Left hindlimb (tissue), 1 donor: Measurements from ENCODE around the gene CLEC7A.
A peak's percentile ranks its signal among the peaks of the same experiment; 100 is the strongest.

Source experiments
- DNase-seq: peaks from one replicate; pipeline ENCODE4 v3.0.0-alpha.2; 2018

Gene CLEC7A

DNA sequence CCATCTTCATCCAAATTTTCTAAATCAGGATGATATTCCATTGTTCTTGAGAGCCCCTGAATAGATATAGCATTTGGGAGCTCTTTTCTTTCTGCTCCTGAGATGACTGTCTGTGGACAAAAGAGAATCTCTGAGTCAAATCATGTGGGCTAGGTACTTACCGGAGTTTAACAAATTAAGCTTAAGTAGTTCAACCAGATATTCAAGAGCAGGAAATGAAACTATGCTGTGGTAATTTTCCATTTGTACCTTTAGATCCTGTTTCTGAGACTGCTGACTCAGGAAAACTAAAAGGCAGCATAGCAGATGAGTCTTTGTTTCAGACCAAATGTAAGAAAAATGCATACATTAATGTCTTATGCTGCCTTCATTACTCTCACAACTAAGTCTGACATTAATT is at the start of gene CLEC7A:
TSS of gene CLEC7A (minus strand) at position 158 of the 400 bp plus-strand sequence. CDS start at position 41, 117 bp downstream.
- no peak for DNase-seq

DNA sequence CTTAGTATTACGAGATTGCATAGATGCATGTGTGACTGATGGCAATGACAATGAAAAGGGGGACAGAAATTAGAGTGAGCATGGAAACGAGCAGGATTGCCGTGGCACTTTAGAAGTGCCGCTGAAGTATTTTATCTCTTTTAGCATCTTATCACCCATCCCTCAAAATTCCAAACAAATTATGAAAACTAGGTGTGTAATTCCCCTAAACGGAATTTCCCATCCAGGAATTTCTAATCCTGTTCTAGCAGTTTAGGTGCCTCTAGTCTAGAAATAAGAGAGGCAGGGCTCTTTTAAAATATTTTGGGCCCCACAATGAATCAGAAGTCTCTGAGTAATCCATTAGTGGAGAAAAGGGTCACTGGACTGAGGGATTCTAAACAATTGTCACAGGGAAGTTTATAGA is 49.8 kb upstream of the CLEC7A start:
- no peak for DNase-seq

DNA sequence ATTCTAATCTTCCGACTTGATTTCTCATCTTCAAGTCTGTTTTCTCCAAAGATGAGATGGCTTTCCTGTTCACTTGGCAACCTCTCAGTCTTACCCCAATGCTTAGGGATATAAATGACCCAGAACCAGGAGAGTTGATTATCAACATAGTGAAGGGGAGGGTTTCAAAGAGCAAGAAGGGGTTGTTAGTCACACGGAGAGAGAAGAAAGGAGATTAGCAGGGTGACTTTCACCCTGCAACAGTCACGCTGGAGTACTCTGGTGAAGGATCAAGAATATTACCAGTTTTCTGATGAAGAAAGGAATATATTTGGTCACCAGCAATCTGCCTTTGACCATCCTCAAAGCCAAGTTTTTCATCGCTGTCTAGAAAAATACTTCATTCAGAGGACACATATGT is 48.8 kb upstream of the CLEC7A start, which contains the start of gene TMEM52B:
TSS of gene TMEM52B (plus strand) at position 212 of the 400 bp plus-strand sequence. CDS start 543 bp downstream, outside the sequence.
- DNase-seq, result no peak

DNA sequence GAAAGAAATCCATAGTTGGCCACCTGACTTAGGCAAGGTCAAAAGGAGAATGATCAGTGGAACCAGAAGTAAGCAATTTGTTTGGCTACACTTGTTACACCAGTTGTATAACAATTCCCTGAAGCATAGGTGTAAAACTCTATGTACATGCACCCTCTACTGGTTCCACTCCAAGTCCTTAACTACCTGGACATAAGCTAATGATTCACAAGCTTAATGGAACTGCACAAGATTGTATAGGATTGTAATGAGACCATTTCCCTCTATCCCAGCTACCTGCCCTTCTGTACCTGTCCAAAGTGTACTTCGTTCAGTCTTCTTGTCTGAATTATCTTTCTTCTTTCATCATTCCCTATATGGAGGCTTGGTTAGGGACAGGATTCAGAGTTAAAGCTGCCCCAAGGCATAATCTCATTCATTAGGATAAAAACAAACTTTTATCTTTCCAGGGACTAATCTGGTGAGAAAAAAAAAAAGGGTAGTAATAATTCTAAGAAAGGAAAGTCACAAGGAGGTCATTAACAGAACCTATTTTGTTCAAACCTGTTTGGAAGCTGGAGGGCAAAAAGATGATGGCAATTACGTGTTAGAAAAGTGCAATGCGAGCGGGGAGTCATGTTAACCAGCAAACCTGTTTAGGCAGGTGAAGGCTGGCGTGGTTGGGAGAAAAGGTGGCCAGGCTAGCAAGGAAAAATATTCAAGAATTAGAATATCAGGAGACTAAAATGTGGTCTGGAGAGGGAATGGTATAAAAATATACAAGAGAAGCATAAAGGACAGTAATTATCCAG is 46.0 kb upstream of the CLEC7A start:
- DNase-seq, result no peak

DNA sequence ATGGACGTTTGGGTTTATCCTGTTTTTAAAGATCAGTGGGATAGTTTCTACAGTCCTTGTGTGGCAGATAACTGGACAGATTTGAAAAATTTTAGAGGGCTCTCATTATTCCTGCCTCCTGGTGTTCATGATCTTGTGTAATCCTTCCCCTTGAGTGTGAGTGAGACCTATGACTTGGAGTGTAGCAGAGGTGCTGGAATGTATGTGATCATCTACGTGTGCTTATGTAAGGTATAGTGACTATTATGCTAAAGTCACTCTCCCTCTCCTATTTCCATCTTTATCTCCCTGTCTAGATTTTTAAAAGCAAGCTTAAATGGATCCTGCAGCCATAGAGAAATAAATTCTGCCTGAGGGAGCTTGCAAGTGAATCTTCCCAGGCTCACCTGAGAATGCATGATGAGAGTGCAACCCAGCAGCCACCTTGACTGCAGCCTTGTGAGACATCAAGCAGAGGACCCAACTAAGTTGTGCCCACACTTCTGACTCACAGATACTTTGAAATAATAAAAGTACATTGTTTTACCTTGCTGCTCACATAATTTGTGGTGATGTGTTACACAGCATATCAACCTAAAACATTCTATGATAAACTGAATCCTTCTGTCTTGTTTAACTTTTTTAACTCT is 45.1 kb upstream of the CLEC7A start:
- no peak for DNase-seq

DNA sequence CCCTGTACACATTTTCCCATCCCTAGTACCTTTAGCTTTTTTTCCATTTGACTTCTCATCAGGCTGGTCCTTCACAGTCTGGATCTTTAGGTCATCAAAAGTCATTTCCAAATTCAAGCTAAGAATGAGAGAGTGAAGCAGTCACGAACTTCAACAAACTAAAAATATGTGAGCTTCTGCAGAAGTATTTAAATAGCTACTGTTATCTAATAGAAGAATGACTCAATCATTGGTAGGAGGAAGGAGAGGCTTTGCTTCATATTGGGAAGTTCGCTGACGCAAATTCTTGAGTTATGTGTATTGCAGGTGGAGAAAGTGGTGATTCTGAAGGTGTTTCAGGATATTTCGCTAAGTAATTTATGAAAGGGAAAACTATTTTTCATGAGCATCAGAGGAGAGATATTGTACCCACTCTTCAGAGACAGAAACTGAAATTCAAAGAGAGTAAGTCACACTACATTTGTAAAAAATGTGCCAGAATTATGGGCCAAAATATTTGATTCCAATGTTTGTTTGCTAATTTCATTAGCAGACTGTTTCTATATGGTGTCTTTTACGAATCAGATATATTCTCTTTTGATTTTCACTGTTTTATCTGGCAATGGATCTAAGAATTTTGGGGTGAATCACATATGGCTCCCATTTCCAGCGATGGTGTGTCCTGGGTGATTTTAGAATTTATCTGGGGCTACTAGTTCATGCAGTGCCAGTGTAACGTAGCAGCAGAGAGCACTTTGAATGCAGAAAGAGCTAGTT is 42.2 kb upstream of the CLEC7A start, which contains the start of gene OLR1:
TSS of gene OLR1 (minus strand) at position 160 of the 756 bp plus-strand sequence. CDS start at position 105, 55 bp downstream.
- no peak for DNase-seq

DNA sequence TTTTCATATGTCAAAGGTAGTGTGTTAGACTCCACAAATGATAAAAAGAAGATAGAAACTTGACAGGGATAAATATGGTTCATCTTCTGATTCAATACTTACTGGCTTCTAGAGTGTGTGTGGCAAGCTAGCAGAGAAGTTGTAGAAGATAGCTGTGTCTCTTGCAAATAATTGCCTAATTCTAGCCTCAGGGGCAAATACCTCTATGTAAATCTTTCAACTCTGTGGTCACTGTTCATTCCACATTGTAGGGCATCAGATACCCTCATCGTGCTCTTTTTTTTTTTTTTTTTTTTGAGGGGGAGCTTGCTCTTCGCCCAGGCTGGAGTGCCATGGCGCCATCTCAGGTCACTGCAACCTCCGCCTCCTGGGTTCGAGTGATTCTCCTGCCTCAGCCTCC is 40.2 kb upstream of the CLEC7A start:
- no peak for DNase-seq

DNA sequence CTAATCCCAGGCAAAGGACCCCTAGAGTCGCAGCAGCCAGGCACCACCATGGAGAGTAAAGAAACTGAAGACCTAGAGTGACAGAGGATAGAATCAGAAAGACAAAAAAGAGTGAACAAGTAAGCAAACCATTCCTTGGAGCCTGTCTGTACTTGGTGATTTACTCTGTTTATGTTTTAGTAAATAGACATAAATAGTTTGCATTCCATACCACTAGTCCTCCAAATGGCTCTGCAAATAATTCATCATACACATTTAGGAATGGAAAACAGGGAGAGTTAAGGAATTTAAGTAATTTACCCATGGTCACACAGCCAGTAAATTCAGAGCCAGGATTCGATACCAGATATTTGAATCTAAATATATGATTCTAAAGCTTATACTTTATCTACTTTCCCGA is 39.1 kb upstream of the CLEC7A start:
- no peak for DNase-seq

DNA sequence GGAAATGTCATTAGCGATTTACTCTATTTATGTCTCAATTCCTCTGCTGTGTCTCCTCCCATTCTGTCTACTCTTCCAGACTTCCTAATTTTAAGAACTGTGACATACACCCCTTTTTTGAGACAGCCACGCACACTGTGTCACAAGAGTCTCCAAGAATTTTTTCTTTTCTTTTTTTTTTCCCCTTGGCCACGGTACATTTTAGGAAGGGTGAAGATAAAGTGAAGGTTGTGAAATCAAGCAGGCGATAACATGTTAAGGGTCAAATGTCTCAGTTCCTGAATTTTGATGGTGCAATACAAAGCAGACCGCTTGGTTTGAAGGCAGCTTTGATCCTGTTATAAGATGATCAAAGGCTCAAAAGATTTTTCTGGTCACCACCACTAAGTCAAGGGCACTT is 37.6 kb upstream of the CLEC7A start:
- no peak for DNase-seq

DNA sequence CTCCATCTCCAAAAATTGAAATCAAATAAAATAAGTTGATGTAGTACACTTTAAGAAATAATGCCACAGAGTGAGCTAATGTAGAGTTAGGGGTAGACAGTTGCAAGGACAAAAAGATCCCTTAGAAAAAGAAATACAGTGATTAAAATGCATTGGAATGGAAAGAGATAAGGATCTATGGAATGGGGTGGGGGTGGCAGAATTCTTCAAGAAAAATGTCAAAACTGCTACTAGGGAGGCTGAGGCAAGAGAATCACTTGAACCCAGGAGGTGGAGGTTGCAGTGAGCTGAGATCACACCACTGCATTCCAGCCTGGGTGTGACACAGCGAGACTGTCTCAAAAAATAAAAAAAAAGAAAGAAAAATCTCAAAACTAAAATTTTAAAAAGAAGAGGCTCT is 35.4 kb upstream of the CLEC7A start:
- no peak for DNase-seq

DNA sequence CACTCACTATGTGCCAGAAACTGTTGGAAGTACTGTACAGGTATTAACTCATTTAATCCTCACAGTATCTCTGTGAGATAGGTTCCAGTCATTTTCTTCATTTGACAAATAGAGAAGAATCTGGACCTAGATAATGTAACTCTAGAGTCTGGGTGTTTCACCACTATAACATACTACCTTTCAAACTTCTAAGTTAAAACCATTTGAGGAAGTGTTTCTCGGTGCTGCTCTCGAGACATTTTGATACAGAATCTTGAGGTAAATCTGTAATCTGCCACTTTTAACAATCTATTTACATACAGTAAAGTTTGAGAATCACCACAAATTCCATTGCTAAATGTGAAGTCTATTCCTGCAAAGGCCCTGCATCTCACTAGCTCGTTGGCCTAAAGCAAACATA is 33.1 kb upstream of the CLEC7A start:
- DNase-seq, result no peak

DNA sequence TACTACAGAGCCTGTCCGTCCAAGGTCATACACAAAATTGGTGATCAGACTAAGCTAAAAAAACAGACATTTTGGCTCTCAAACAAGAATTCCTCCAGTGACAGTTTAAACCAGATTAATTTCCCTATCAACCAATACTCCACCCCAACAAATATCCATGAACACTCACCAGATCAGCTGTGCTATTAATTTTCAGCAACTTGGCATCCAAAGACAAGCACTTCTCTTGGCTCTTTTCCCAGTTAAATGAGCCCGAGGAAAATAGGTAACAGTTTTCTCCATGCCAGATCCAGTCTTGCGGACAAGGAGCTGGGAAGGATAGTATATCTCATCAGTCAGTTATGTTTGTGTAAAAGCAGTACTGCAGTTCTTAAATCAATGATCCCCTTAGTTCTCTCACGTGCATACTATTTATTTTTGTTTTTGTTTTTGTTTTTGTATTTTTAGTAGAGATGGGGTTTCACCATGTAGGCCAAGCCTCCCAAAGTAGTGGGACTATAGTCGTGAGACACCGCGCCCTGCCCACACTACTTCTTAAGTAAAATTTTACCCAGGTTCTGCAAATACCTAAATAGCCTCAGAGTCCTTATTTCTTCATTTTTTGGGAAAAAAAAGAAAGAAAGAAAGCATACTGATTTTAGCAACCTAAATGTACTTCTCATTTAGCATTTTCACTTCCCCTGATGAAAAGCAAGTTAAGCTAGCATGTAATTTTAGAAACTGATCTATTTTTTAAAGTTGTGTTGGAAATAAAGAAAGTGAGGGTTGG is 30.8 kb upstream of the CLEC7A start:
- DNase-seq, result no peak

DNA sequence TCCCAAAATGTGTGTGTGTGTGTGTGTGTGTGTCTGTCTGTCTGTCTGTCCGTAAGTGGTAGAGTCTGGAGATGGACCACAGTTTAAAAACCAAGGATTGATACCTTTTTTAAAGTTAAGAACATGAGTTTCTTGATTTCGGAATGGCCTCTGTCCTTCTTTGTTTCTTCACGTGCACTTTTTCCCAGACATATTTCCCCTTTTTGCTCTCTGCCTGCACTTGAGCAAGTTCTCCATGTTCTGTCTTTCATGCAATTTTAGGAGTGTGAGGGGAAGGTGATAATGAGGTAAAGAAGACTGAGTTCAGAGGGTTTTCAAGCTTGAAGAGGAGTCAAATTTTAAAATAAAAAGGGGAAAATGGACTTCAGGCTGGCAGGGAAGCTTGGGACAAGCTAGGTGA is 29.3 kb upstream of the CLEC7A start:
- DNase-seq, result no peak

DNA sequence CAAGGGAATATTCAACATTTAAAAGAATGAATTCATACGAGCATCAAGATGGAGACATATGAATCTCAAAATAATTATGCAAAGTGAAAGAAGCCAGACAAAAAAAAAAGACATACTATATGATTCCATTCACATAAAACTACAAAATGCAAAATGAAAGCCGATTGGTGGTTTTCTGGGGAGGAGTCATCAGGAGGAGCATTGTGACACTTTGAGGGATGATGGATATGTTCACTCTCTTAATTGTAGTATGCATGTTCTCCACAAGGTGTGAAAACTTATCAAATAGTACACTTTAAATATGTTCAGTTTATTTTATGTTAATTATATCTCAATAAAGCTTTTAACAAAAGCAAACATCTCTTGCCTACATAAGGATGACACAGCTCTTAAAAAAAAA is 28.4 kb upstream of the CLEC7A start:
- no peak for DNase-seq

DNA sequence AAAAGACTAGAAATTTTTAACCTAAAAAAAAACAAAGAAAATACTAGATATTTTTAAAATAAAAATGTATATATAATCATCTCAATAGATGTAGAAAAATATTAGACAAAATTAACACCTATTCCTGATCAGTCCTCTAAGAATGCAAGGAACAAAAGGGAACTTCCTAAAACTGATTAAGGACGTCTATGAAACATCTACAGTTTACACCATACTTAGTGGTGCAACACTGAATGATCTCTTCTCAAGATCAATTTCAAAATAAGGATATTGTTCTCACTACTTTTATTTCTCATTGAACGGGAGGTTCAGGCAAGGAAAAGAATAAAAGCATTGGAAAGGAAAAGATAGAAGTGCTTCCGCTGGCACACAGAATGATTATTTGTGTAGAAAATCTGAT is 26.0 kb upstream of the CLEC7A start:
- no peak for DNase-seq

DNA sequence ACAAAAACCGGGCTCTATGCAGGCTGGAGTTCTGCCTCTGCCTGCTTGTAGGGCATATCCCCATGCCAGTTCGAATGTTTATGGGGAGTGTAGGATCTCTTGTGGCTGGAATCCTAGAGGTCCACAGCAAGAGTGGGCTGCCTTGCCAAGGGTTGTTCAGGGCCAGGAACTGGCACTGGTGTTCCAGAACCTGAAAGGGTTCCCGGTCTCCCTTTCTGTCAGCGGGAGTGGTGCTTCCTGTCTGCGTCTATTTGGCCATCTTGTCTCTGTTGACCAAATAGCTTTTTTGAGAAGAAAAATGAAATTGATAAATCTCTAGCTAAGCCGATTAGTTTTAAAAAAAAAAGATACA is 24.1 kb upstream of the CLEC7A start:
- DNase-seq, result no peak

DNA sequence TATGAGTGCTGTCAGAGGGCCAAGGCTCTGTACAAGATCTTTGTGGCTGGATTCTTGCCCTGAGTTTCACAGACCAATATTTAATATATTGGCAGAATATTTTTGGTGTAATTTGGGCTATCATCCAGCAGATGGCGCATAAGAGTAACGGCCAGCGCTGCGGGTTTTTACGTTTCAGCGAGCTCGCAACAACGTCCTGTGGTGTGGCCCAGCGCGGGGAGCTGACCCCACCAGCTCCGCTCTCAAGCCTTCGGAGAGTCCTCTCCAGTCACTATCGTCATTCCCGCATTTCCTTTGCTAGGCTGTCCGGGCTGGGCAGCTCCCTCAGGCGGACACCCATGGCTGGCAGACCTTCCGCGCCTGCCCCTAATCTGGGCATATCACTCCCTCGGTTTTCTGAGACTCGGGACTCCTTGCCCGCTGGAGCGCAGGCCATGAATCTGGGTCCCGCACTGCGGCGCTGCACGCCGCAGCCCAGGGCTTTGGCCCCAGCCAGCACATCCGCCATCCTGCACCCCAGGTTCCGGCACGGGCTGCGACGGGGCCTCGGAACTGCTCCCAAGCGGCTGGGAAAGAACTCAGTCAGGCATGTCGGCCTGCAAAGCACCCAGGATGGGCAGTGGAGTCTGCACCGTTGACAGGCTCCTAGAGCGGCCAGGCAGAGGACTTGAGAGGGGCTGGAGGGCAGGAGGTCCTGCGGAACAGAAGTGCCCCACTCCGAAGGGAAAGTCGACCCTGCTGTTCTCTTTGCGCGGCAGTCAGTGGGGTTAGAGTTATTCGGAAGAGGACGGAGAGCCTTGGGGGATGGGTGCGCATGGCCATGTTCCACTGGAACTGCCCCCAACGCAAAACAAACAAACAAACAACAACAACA is 23.5 kb upstream of the CLEC7A start:
- DNase-seq, result peak; percentile 83

DNA sequence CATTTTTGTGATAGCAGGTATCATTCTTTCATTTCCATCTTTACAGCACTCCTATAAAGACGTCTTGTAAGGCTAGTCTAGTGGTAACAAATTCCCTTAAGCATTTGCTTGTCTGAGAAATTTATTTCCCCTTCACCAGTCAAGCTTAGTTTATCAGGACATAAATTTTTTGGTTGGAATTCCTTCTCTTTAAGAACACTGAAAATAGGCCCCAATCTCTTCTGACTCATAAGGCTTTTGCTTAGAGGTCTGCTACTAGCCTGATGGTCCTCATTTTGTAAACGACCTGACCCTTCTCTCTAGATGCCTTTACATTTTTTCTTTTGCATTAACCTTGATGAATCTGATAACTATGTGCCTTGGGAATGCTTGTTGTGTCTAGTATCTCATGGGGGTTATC is 21.6 kb upstream of the CLEC7A start:
- no peak for DNase-seq

DNA sequence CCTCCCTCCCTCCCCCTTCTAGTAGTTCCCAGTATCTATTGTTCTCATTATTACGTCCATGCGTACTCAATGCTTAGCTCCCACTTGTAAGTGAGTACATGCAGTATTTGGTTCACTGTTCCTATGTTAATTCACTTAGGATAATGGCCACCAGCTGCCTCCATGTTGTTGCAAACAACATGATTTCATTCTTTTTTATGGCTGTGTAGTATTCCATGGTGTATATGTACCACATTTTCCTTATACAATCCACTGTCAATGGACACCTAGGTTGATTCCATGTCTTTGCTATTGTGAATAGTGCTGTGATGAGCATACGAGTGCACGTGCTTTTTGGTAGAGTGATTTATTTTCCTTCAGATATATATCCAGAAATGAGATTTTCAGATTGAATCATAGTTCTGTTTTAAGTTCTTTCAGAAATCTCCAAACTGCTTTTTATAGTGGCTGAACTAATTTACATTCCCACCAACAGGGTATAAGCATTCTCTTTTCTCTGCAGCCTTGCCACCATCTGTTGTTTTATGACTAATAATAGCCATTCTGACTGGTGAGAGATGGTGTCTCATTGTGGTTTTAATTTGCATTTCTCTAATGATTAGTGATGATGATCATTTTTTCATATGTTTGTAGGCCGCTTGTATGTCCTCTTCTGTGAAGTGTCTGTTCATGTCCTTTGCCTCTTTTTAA is 17.9 kb upstream of the CLEC7A start:
- DNase-seq, result no peak

DNA sequence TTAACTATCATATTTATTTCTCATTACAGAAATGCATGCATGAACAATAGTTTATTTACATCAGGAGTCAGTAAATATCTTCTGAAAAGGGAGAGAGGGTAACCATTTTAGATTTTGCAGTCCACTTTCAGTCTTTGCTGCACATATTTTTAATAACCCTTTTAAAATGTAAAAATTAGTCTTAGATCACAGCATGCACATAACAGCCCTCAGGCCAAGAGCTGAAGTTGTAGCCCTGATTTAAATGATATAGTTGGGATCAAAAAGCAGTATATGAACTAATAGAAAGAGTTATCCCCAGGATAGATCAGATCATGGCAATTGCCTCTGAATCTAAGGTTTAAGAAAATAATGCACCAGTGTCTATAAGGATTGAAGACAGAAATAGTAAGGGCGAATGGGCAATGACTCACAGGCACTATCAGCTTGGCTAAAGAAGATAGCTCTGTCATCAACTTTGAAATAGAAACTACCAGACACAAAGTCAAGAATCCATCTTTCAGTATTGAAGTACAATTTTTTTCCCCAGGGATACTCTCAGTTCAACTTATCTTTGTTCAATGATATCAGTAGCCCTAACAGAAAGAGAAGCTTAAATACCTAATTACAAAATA is 13.1 kb upstream of the CLEC7A start:
- no peak for DNase-seq

DNA sequence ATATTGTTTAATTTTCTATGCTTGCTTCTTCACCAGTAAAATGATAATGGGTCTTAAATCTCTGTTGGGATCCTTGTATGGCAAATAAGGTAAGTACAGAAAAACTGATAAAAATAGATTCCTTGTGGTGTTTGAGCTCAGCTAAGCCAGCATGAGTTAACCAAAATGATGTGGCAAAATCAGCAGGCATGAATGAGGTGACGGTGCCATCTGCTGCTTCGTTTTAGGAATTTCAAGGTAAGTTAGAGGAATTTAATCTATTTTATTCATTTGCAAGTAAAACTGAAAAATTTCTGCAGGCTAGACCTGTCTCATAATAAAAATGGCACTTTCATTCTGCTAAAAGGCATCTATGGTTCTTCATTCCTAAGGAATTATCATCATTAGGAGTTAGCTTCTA is 10.0 kb upstream of the CLEC7A start:
- peak; percentile 43 for DNase-seq
